Measurements from ENCODE around the gene MRPL14. TPM values are rescaled to one million over a fixed set of nuclear protein-coding genes. Genes with fewer than 3 reads are reported as not detected.

The MRPL14 gene
- total and polyA plus RNA-seq, 12 donors: 22.0 to 94.6 (median 49.3) TPM

DNA sequence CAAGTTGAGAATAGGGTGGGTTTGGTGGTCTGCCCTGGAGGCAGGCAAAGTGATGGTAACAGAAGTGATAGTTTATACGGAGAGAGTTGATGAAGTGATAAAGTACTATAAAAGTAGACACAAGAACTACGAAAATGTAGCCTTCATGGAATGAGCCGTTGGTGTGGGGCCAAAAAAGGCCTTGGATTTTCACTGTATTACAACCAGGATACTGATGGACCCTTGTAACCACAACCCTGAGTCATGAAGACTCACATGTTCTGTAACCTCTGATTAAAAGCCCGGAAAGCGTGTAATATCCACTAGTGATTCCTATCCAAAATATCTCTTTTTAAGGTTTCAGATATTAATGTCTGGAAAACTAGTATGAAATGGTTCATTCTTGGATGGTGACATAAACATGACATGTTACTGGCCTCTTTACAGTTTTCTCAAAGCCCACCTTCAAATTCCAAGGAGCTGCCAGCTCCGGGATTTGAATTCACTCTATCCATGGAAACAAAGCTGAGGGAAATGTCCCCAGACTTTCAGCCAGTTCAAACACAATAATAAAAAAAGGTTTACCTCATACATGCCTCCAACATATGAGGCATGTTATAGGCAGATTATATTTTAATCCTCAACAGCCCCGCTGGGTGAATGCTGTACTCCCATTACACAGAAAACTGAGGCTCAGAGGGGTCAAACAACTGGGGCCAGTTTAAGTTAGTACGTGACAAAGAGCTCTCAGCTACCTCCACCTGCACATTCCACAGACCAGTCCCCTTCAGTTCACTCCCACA lies 55.4 kb downstream of the MRPL14 start:
- Histone ChIP-seq H3K27ac (peak overlapping the region in 1 of 5 donors; percentile 76), H3K36me3 (replicated peaks in 1 of 2) (no peaks in the 10 kb centered on the region), H3K4me1 (replicated peaks in 1 of 2) (peaks cover 8 to 18% of the 10 kb centered on the region in 2 donors), H3K4me3 (no peak overlapping the region), H3K9me3 (replicated peaks in 1 of 3) (no peaks in the 10 kb centered on the region), H3K27me3 (no peaks in the 10 kb centered on the region)
- intact Hi-C loops (cut with DNase I): loop anchor here in 1 of 2 donors (10.0 kb wide), 1 partner anchor 227 kb away; no protein-coding TSS in a partner anchor
- no peak for DNase-seq
- 82 to 86% (median 84%) methylated on average over 8 of the region's 8 CpGs for WGBS, 4 donors
- TF ChIP-seq, protein P1, sequence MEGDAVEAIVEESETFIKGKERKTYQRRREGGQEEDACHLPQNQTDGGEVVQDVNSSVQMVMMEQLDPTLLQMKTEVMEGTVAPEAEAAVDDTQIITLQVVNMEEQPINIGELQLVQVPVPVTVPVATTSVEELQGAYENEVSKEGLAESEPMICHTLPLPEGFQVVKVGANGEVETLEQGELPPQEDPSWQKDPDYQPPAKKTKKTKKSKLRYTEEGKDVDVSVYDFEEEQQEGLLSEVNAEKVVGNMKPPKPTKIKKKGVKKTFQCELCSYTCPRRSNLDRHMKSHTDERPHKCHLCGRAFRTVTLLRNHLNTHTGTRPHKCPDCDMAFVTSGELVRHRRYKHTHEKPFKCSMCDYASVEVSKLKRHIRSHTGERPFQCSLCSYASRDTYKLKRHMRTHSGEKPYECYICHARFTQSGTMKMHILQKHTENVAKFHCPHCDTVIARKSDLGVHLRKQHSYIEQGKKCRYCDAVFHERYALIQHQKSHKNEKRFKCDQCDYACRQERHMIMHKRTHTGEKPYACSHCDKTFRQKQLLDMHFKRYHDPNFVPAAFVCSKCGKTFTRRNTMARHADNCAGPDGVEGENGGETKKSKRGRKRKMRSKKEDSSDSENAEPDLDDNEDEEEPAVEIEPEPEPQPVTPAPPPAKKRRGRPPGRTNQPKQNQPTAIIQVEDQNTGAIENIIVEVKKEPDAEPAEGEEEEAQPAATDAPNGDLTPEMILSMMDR (IDR thresholded peaks at IDR 0.05): no peak
- no peak for TF ChIP-seq POLR2A (IDR thresholded peaks at IDR 0.05)

DNA sequence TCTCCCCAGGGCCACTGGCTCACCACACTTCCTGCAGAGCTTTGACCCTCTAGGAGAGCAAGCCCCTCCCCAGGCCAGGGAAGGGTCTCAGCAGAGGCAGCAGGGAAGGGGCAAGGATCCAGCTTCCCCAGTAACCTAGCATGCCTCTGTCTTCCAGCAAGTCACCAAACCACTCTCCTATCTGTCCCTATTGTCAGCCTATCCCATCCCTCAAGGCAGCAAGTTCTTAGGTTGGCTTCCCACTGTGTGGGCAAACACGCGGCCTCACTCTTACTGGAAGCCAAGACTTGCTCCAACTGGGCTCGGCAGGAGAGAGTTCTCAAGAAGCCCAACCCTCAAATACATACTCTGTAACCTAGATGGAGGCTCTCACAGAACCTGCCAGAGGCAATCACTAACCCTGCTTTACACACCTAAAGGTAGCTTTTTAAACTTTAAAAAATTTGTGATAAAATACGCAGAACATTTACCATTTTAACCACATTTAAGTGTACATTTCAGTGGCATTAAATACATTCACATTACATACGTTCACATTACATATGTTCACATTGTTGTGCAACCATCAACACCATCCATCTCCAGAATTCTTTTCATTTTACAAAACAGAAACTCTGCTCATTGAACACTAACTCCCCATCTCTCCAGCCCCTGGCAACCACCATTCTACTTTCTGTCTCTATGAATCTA lies 58.5 kb downstream of the MRPL14 start:
- TF ChIP-seq, protein P1 (IDR thresholded peaks at IDR 0.05): no peak
- no peak for TF ChIP-seq POLR2A (IDR thresholded peaks at IDR 0.05)
- DNase-seq: no peak
- Histone ChIP-seq H3K4me3 (no peak overlapping the region), H3K9me3 (replicated peaks in 1 of 3) (no peaks in the 10 kb centered on the region), H3K36me3 (replicated peaks in 1 of 2) (no peaks in the 10 kb centered on the region), H3K27me3 (no peaks in the 10 kb centered on the region), H3K27ac (no peak overlapping the region), H3K4me1 (replicated peaks in 1 of 2) (peaks cover 6 to 18% of the 10 kb centered on the region in 2 donors)
- intact Hi-C loops (cut with DNase I): no loop called here
- 83 to 88% (median 86%) methylated on average over 5 of the region's 5 CpGs for WGBS, 4 donors

DNA sequence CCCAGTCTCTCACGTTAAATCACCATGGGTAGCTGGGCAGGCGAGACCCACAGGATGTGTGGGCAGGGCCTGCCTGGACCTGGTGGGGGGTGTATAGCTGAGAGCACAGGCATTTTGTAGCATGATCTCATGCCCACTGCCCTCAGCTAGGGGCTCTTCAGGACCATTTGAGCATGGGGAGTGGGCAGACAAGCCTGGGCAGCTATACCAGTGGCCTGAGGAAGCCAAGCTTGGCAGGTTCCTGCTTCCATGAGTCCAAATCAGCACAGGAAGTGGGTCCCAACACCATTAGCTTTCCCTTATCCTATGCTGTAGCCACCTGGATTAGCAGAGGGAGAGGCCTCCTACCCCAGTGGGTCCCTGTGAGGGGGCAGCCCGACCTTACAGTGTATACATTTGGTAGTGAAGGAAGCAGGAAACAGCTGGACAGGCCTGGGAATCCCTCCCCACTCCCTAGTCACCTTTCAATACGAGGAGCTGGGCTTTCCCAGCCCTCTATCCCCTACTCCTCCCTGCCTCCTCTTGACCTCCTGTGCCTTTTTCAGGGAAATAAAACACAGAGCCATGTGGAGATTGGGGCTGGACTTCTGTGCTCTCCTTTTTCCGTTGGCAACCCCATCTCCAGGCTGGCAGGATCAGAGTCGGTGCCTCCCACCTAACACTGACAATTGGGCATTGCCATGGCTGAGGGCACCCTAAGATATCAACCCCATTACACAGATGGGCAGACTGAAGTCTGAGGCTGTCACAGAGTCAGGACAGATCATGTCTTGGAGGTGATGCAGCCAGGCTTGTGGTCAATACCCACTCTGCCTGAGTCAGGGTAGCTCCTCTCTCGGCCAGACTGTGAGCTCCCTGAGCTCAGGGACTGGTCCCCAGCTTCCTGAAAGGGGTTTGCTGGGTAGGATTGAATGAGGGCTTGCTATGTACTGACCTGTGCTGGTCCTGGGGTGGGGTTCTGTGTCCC lies 59.8 kb downstream of the MRPL14 start:
- intact Hi-C loops (cut with DNase I): no loop called here
- 69 to 82% (median 79%) methylated on average over 6 to 7 of the region's 7 CpGs for WGBS, 4 donors

More for the DNA sequence above, 59.8 kb downstream of the MRPL14 start:
- Histone ChIP-seq H3K27ac (no peak overlapping the region), H3K9me3 (replicated peaks in 1 of 3) (no peaks in the 10 kb centered on the region), H3K36me3 (replicated peaks in 1 of 2) (no peaks in the 10 kb centered on the region), H3K27me3 (no peaks in the 10 kb centered on the region), H3K4me1 (replicated peaks in 1 of 2) (peaks cover 6 to 15% of the 10 kb centered on the region in 2 donors), H3K4me3 (no peak overlapping the region)
- TF ChIP-seq, protein P1 (IDR thresholded peaks at IDR 0.05): no peak
- no peak for TF ChIP-seq POLR2A (IDR thresholded peaks at IDR 0.05)
- DNase-seq: no peak

Data from adrenal gland (tissue), 12 donors.